HCT116 (cell line): ENCODE measurements around the gene RBM47. TPM values are rescaled to one million over a fixed set of nuclear protein-coding genes. Genes with fewer than 3 reads are reported as not detected.

Source experiments
- ATAC-seq: fragments of 200-7000 bp; cut with Tn5 transposase; 2 replicates; pipeline ENCODE4 v1.9.1; 2020; ENCODE audit warnings: mild to moderate bottlenecking, moderate library complexity
- BruUV-seq: library from RNA; stranded (reverse); fragments of 400-500 nt; replicated peaks from 2 replicates; lab custom pipeline; 2021; lab: Mats Ljungman, UMichigan
- CTCF ChIA-PET: fragments of 300-600 bp; sonication (Branson Sonifier 250); formaldehyde crosslinking; loops from one replicate; lab custom pipeline; 2021; ENCODE audit warnings: antibody characterized with exemption; lab: Charles Lee
- POLR2A ChIA-PET: fragments of 300-600, 350-600 bp; sonication (Branson Sonifier 250); formaldehyde crosslinking; loops from one replicate; lab custom pipeline; 2021; ENCODE audit warnings: antibody characterized with exemption; lab: Charles Lee
- RAD21 ChIA-PET, 2 experiments: fragments of 300-600 bp; sonication (Branson Sonifier 250); formaldehyde crosslinking; loops; one replicate each; lab custom pipeline; 2023; ENCODE audit warnings: low total read pairs in 2 of 2; ENCODE audit not compliant: uncharacterized antibody in 2 of 2, unreplicated experiment in 2 of 2, low non-redundant PET in 1 of 2; lab: Charles Lee
- DNase-seq: peaks from one replicate; pipeline ENCODE4 v3.0.0-alpha.2; 2010; ENCODE audit warnings: low read depth, low spot score
- H2AFZ ChIP-seq: fragments of 200-600 bp; shearing (Covaris generic), sonication (generic); 2 replicates; pipeline ENCODE4 v1.6.1; 2017; ENCODE audit warnings: low read depth, mixed run types, mixed read lengths, antibody characterized with exemption, low read length; ENCODE audit not compliant: poor library complexity, severe bottlenecking
- H3K27ac ChIP-seq: 2 replicates; pipeline ENCODE4 v1.5.1; 2012; ENCODE audit warnings: low read depth, low read length
- H3K27me3 ChIP-seq: fragments of 200-600 bp; sonication (generic); 2 replicates; pipeline ENCODE4 v1.6.1; 2016; ENCODE audit warnings: mixed run types, low read length, mixed read lengths; ENCODE audit not compliant: insufficient read depth
- H3K36me3 ChIP-seq, 2 experiments: fragments of 200-500 bp in 1 of 2; fragments of 200-600 bp in 1 of 2; sonication (Bioruptor generic) in 1 of 2; sonication (generic) in 1 of 2; 2 replicates each; pipeline versions ENCODE4 v1.5.1 to v1.6.1; 2014 to 2016; ENCODE audit warnings: low read length in 2 of 2, inconsistent platforms in 1 of 2, mixed read lengths in 1 of 2, mixed run types in 1 of 2; ENCODE audit not compliant: insufficient read depth in 2 of 2, control insufficient read depth in 1 of 2
- H3K4me1 ChIP-seq, 2 experiments: fragments of 200-600 bp in 1 of 2; sonication (generic) in 1 of 2; 2 replicates each; pipeline versions ENCODE4 v1.5.1 to v1.6.1; 2012 to 2017; ENCODE audit warnings: low read length in 2 of 2, inconsistent platforms in 1 of 2, mild to moderate bottlenecking in 1 of 2, mixed read lengths in 1 of 2, mixed run types in 1 of 2, moderate library complexity in 1 of 2; ENCODE audit not compliant: insufficient read depth in 2 of 2, control insufficient read depth in 1 of 2
- H3K4me2 ChIP-seq: fragments of 200-600 bp; sonication (generic); 2 replicates; pipeline ENCODE4 v1.6.1; 2017; ENCODE audit warnings: mixed run types, low read length, mixed read lengths
- H3K4me3 ChIP-seq, 2 experiments: fragments of 200-600 bp in 1 of 2; sonication (generic) in 1 of 2; replicated peaks in 1 of 2; 2 replicates each; pipeline ENCODE4 v1.5.1; 2011 to 2016; ENCODE audit warnings: low read length in 2 of 2, control low read depth in 1 of 2, low read depth in 1 of 2, mild to moderate bottlenecking in 1 of 2, mixed read lengths in 1 of 2, mixed run types in 1 of 2
- H3K79me2 ChIP-seq: fragments of 200-600 bp; sonication (generic); 2 replicates; pipeline ENCODE4 v1.6.1; 2017; ENCODE audit warnings: mild to moderate bottlenecking, mixed run types, low read length, moderate library complexity, mixed read lengths; ENCODE audit not compliant: insufficient read depth
- H3K9ac ChIP-seq: fragments of 200-600 bp; sonication (generic); 2 replicates; pipeline ENCODE4 v1.6.1; 2016; ENCODE audit warnings: low read length, mixed read lengths
- H3K9me2 ChIP-seq: fragments of 200-600 bp; sonication (generic), shearing (Covaris generic); 2 replicates; pipeline ENCODE4 v1.6.1; 2017; ENCODE audit warnings: mixed run types, mild to moderate bottlenecking, moderate library complexity; ENCODE audit not compliant: insufficient read depth
- H3K9me3 ChIP-seq, 2 experiments: fragments of 200-500 bp in 1 of 2; fragments of 200-600 bp in 1 of 2; sonication (Bioruptor generic) in 1 of 2; sonication (generic) in 1 of 2; 2 replicates each; pipeline ENCODE4 v1.6.1; 2014 to 2017; ENCODE audit warnings: low read length in 2 of 2, mixed read lengths in 2 of 2, inconsistent platforms in 1 of 2, low read depth in 1 of 2, mild to moderate bottlenecking in 1 of 2, mixed run types in 1 of 2, moderate library complexity in 1 of 2; ENCODE audit not compliant: control insufficient read depth in 1 of 2, insufficient read depth in 1 of 2
- H4K20me1 ChIP-seq: fragments of 200-600 bp; sonication (generic), shearing (Covaris generic); 2 replicates; pipeline ENCODE4 v1.6.1; 2017; ENCODE audit warnings: mixed run types, mild to moderate bottlenecking, moderate library complexity; ENCODE audit not compliant: insufficient read depth
- ATF3 ChIP-seq: IDR thresholded peaks from 2 replicates; pipeline ENCODE4 v1.6.1; 2012
- CTCF ChIP-seq, 3 experiments: fragments of 200-600 bp in 1 of 3; sonication (generic) in 1 of 3; IDR thresholded peaks in 2 of 3; conservative IDR thresholded peaks in 1 of 3; 2 replicates each; pipeline ENCODE4 v1.5.1; 2012 to 2017; ENCODE audit warnings: low read depth in 2 of 3, low read length in 2 of 3, antibody characterized with exemption in 1 of 3, borderline replicate concordance in 1 of 3, control low read depth in 1 of 3, mild to moderate bottlenecking in 1 of 3, mixed read lengths in 1 of 3, mixed run types in 1 of 3, moderate library complexity in 1 of 3; ENCODE audit not compliant: insufficient read depth in 1 of 3
- ELF1 ChIP-seq: IDR thresholded peaks from 2 replicates; pipeline ENCODE4 v1.6.1; 2012; ENCODE audit warnings: low read depth, borderline replicate concordance
- JUND ChIP-seq: IDR thresholded peaks from 2 replicates; pipeline ENCODE4 v1.6.1; 2012
- REST ChIP-seq: IDR thresholded peaks from 2 replicates; pipeline ENCODE4 v1.6.1; 2012; ENCODE audit warnings: low read depth
- ZNF274 ChIP-seq: fragments of 200-500 bp; sonication (Bioruptor generic); IDR thresholded peaks from 2 replicates; pipeline ENCODE4 v1.6.1; 2014; ENCODE audit warnings: mild to moderate bottlenecking, low read depth, low read length, inconsistent platforms
- intact Hi-C: fragments of 100-400 bp; cut with micrococcal nuclease; formaldehyde crosslinking; loops from 2 replicates; pipeline ENCODE4 v1.10.0; 2022
- total RNA-seq: library from RNA; stranded (reverse); gene quantifications from one replicate; pipeline ENCODE4 v1.2.1, GENCODE V29; 2021; ENCODE audit not compliant: unreplicated experiment
- TF ChIP-seq, protein P1 (sequence below): IDR thresholded peaks from 2 replicates; pipeline ENCODE4 v1.6.1; 2011; ENCODE audit warnings: mild to moderate bottlenecking, low read length, moderate library complexity; ENCODE audit not compliant: insufficient replicate concordance; ENCODE audit errors: extremely low read depth

The RBM47 gene
- total RNA-seq, 1 experiment from 2014 or later, result 22.2 TPM

DNA sequence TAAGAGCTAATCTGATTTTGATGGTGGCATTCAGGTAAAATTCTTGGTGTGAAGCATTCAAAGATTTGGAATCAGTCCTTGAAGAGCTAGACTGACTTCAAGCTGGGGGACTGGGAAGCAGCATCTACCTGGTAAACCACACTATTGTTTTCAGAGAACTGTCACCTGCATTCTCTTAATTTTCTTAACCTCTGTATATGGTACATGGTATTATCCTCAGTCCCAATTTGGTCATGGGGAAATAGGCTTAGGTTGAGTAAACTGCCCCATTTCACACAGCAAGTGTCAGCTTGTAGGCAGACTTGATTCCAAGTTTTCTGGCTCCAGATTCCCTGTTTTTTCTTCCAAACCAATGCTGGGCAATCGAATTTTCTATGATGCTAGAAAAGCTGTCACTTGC lies 190.1 kb downstream of the RBM47 start:
- no peak overlapping the region for H2AFZ ChIP-seq
- H3K9me2 ChIP-seq, result no peaks in the 10 kb centered on the region
- no peaks in the 10 kb centered on the region for H4K20me1 ChIP-seq
- CTCF ChIA-PET, result no interaction called here
- H3K36me3 ChIP-seq, result no peaks in the 10 kb centered on the region
- RAD21 ChIA-PET, result no interaction called here
- H3K4me2 ChIP-seq, result no peak overlapping the region
- POLR2A ChIA-PET, result no interaction called here
- ATAC-seq (no peak), DNase-seq (no peak)
- BruUV-seq, result no TSS peak
- intact Hi-C loops, result no loop called here
- no peaks in the 10 kb centered on the region for H3K27me3 ChIP-seq
- H3K4me3 ChIP-seq, result no peak overlapping the region
- no peak overlapping the region for H3K27ac ChIP-seq
- H3K9ac ChIP-seq, result no peak overlapping the region
- no peaks in the 10 kb centered on the region for H3K79me2 ChIP-seq
- H3K9me3 ChIP-seq, result no peaks in the 10 kb centered on the region
- TF ChIP-seq, protein P1, sequence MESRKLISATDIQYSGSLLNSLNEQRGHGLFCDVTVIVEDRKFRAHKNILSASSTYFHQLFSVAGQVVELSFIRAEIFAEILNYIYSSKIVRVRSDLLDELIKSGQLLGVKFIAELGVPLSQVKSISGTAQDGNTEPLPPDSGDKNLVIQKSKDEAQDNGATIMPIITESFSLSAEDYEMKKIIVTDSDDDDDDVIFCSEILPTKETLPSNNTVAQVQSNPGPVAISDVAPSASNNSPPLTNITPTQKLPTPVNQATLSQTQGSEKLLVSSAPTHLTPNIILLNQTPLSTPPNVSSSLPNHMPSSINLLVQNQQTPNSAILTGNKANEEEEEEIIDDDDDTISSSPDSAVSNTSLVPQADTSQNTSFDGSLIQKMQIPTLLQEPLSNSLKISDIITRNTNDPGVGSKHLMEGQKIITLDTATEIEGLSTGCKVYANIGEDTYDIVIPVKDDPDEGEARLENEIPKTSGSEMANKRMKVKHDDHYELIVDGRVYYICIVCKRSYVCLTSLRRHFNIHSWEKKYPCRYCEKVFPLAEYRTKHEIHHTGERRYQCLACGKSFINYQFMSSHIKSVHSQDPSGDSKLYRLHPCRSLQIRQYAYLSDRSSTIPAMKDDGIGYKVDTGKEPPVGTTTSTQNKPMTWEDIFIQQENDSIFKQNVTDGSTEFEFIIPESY, result no peak
- TF ChIP-seq ZNF274 (no peak), ATF3 (no peak), JUND (no peak)
- no peaks in the 10 kb centered on the region for H3K4me1 ChIP-seq

GRCh38 chr4:40438384-40439026 lies 191.2 kb downstream of the RBM47 start:
- ChIA-PET POLR2A (no interaction called here), RAD21 (no interaction called here), CTCF (no interaction called here)
- H3K79me2 ChIP-seq, result no peaks in the 10 kb centered on the region
- H3K9me3 ChIP-seq, result no peaks in the 10 kb centered on the region
- H2AFZ ChIP-seq, result no peak overlapping the region
- ATAC-seq (no peak), DNase-seq (no peak)
- no peak for TF ChIP-seq REST
- TF ChIP-seq ELF1, result no peak
- no peak for TF ChIP-seq ATF3
- TF ChIP-seq CTCF (IDR thresholded peaks at IDR 0.05 in 2 of 3, conservative IDR thresholded peaks at IDR 0.05 in 1 of 3; ENCODE audit: borderline replicate concordance in 1 of 3, insufficient read depth in 1 of 3, low read depth in 2 of 3, low read length in 2 of 3), result no peak
- no peak for TF ChIP-seq ZNF274
- H3K4me3 ChIP-seq, result no peak overlapping the region
- no peaks in the 10 kb centered on the region for H3K27me3 ChIP-seq
- intact Hi-C loops, result no loop called here
- no TSS peak for BruUV-seq
- H3K9ac ChIP-seq, result no peak overlapping the region
- H3K9me2 ChIP-seq, result no peaks in the 10 kb centered on the region
- H3K36me3 ChIP-seq, result no peaks in the 10 kb centered on the region
- no peaks in the 10 kb centered on the region for H3K4me1 ChIP-seq
- H4K20me1 ChIP-seq, result no peaks in the 10 kb centered on the region
- H3K4me2 ChIP-seq, result no peak overlapping the region
- H3K27ac ChIP-seq, result no peak overlapping the region
